Liver (tissue), 3 donors: ENCODE measurements around the gene PSMB3.

Experiments used
- CTCF ChIP-seq: fragments of 150-350 bp; IDR thresholded peaks from 2 replicates; pipeline ENCODE4 v1.5.1; 2017; ENCODE audit warnings: improper control_type of control experiment, low read depth, low read length; ENCODE audit not compliant: missing input control
- SP1 ChIP-seq: IDR thresholded peaks from 2 replicates; pipeline ENCODE4 v1.6.1; 2018; ENCODE audit warnings: antibody characterized with exemption, mild to moderate bottlenecking
- TAF1 ChIP-seq: conservative IDR thresholded peaks from 2 replicates; pipeline ENCODE4 v1.6.1; 2016; ENCODE audit warnings: antibody characterized with exemption, mild to moderate bottlenecking
- TF ChIP-seq, protein P1 (sequence below): IDR thresholded peaks from 2 replicates; pipeline ENCODE4 v1.6.1; 2016; ENCODE audit warnings: antibody characterized with exemption
- donor health status: healthy.
- donor health status: healthy.

DNA sequence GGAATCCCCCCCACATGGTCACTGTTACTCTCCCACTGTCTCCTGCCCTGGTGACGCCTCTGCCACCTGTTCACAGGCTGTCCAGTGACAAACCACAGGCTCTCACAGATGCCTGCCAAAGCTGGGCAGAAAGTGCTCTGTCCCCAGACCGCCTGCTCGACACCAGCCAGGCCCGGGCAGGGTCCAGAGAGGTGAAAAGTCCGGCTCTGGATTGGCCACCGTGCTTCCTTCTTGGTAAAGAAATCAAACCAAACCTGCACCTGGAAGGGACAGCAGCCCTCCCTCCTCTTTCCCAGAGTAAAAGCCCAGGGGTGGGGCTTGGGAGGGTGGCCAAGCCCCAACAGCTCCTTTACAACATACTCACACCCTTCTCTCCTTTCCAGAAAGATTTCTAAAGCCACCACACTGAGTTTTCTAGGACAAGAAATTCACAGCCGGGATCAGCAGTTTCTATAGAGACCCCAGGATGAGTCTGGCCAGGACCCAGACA lies 10.6 kb upstream of the PSMB3 start:
- TF ChIP-seq, protein P1, sequence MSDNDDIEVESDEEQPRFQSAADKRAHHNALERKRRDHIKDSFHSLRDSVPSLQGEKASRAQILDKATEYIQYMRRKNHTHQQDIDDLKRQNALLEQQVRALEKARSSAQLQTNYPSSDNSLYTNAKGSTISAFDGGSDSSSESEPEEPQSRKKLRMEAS = no peak
- TF ChIP-seq CTCF = no peak
- TF ChIP-seq TAF1 = no peak
- no peak for TF ChIP-seq SP1
